ENCODE measurements around the gene RAD18.

DNA sequence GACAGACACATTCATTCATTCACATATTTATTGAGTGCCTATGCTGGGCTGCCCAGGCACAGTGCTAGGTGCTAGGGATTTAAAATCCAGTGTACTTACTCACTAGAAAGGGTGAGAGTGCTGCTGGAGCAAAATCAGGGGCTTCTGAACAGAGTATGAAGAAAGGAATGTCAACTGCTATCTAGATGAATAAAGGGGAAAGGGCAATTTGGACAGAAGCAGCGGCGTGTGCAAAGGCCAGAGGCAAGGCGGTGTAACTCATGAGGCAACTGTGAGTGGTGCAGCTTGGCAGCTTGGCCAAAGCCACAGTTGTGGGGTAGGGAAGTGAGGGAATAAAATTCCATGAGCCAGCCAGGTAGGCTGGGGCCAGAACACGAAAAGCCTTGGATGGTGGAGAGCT, 76.7 kb downstream of the RAD18 start:
- TF ChIP-seq POLR2AphosphoS5 (IDR thresholded peaks at IDR 0.05; ENCODE audit: low read depth, low read length) (no peak), FOXP2 (optimal IDR thresholded peaks at IDR 0.05; ENCODE audit: borderline replicate concordance, extremely low read depth, extremely low read length, insufficient read depth) (no peak), TAF1 (IDR thresholded peaks at IDR 0.05; ENCODE audit: borderline replicate concordance, insufficient read depth, low read length) (no peak), SIN3A (IDR thresholded peaks at IDR 0.05; ENCODE audit: borderline replicate concordance, insufficient read depth, low read length) (no peak)
- TF ChIP-seq, protein P1, sequence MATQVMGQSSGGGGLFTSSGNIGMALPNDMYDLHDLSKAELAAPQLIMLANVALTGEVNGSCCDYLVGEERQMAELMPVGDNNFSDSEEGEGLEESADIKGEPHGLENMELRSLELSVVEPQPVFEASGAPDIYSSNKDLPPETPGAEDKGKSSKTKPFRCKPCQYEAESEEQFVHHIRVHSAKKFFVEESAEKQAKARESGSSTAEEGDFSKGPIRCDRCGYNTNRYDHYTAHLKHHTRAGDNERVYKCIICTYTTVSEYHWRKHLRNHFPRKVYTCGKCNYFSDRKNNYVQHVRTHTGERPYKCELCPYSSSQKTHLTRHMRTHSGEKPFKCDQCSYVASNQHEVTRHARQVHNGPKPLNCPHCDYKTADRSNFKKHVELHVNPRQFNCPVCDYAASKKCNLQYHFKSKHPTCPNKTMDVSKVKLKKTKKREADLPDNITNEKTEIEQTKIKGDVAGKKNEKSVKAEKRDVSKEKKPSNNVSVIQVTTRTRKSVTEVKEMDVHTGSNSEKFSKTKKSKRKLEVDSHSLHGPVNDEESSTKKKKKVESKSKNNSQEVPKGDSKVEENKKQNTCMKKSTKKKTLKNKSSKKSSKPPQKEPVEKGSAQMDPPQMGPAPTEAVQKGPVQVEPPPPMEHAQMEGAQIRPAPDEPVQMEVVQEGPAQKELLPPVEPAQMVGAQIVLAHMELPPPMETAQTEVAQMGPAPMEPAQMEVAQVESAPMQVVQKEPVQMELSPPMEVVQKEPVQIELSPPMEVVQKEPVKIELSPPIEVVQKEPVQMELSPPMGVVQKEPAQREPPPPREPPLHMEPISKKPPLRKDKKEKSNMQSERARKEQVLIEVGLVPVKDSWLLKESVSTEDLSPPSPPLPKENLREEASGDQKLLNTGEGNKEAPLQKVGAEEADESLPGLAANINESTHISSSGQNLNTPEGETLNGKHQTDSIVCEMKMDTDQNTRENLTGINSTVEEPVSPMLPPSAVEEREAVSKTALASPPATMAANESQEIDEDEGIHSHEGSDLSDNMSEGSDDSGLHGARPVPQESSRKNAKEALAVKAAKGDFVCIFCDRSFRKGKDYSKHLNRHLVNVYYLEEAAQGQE (IDR thresholded peaks at IDR 0.05; ENCODE audit: insufficient read depth in 1 of 2, low read depth in 2 of 2, low read length in 2 of 2), result no peak
